DMS114 treated with DMSO at 0.1 percent for 48 hours (cell line): Measurements from ENCODE around the gene PIGS.

Source experiments
- DNase-seq: peaks from one replicate; lab custom pipeline; 2025; ENCODE audit not compliant: unreplicated experiment; lab: John Stamatoyannopoulos, UW

Gene PIGS

DNA sequence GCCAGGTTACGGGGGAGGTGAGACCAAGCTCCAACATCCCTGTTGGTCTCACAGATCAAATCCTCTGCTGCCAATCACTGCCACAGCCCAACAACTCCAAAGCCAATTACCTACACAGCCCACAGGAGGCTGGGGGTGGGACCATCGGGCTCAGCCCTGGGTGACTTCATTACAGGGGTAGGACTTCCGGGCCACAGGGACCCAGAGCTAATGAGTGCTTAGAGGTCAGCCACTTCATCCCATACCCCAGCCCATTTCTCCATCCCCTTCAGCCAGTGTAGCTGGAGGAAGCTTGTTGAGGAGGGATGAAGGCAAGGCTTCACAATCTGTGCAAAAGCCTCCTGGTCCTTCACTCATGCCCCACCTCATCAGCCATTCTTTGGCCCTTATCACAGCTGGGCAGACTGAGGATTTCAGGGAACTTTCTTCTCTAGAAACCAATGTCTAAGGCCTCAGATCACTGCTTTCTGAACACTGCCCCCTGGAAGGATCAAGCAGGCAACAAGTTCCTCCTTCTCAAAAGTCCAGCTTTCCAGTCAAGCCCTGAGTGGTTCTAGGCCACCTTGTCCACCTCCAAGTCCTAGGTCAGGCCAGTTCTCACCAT lies 59.4 kb downstream of the PIGS start:
- no peak for DNase-seq

- DNase-seq: no peak
These were observed 61.5 kb downstream of the PIGS start for GRCh38 chr17:28509789-28510188.

DNA sequence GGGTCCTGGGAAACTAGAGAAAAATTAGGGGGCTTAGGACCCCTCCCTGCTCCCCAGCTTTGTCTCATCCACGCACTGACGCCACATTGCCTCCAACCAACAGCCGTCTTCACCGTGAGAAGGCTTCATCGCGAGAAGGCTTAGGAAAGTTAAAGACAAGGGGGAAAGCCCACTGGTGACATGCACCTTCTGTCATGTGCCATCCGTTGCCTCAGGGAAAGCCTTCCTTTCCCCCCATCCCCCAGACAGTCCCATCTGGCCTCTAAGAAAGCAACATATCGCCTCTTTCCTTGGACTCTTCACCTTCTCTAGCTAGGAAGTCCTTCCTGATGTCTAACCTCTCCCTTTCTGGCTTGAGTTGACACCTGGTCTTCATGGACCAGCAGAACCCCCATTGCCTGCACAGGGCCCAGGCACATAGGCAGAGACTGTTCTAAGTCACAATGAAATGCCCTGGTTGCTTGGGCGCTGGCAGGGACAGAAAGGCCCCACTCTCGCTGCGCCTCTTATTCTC lies 63.1 kb downstream of the PIGS start:
- DNase-seq: no peak

DNA sequence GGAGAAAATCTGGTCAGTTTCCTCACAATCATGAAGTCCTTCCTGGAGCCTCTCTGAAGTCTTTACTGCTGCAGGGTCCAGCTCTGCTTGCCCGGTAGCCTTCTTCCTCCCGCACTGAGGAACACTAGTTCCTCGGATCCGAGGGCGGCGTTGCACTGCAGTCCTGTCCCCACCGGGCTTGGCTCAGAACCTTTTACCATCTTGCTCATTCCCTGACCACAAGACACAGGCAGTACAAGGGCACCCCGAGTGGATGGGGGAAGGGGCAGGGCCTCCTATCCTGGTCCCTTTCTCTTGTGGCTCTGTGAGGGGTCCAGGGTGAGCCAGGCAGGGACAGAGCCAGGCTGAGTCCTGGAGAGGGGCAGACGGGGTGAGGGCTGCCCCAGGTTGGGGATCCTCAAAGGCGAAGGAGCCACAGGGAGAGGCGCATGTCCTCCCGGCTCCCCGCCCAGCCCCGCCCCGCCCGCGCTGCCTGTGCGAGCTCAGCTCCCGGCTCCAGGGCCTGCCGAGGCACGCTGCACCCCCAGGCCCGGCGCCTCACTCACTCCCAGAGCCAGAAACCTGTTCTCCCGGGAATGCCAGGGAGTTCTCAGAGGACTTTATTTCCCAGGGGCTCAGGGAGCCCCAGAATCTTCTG lies 63.6 kb downstream of the PIGS start:
- no peak for DNase-seq

DNA sequence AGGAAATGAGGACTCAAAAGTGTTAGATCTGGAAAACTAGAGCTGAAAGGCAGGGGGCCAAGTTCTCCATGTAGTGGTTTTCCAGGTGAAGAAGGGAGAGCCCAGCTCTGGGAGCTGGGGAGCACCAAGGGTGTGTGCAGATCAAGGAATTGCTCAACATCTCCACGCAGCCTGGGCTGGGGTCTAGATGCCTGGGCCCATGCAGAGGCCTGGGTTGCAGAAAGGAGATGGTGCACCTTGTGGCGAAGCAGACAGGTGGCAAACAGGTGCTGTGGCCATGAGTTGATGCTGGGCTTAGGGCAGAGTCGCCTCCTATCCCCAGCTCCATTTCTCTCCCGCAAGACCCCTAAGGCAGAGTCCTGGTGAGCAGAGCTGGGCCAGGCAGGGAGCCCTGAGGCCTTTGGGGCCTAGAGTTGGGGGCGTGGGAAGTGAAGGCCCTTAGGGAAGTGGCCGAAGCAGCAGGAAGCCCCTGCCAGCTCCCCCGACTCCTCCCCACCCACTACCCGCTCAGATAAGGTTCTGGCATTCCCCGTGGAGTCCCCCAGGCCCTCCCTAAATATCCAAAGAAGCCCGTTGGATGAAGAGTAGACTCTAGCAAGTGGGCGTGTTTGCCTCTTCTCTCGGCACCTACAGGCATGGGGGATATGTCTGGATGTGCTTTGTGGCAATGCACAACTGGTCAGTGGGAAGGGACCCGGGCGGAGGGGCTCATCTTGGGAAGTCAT lies 64.4 kb downstream of the PIGS start:
- DNase-seq: no peak

DNA sequence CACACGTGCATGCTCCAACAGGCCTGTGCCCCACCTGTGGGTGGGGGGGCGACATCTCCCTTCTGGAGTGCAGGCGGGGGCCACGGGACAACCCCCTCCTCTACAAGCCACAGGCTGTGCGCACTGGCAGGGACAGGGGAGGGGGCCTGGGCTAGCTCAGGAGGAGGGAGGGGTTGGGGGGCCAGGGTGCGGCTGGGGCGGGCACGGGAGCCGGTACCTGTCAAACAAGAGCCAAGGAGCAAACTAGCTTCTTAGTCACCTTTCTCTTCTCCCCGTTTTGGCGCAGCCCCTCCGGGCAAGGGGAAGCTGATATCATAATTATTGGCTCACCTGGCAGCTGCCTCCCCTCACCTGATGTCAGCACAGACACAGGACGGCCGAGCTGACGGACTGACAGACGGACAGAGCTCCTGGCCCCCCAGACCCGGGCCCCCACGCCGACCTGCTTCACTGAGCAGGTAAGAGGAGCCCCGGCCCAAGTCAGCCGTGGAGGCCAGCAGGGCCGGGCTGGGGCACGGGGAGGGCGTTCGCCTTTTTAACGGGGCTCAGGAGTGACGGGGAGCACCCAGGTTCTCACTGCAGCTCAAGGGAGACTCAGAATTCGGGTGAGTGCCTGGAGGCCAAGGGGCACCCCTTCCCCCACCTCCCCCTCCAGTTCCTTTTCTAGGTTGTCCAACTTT lies 65.2 kb downstream of the PIGS start, which contains the start of gene FOXN1:
Gene FOXN1 (plus strand): TSS at position 363 of the 680 bp plus-strand sequence. CDS start 17,622 bp downstream, outside the sequence.
- DNase-seq: no peak

DNA sequence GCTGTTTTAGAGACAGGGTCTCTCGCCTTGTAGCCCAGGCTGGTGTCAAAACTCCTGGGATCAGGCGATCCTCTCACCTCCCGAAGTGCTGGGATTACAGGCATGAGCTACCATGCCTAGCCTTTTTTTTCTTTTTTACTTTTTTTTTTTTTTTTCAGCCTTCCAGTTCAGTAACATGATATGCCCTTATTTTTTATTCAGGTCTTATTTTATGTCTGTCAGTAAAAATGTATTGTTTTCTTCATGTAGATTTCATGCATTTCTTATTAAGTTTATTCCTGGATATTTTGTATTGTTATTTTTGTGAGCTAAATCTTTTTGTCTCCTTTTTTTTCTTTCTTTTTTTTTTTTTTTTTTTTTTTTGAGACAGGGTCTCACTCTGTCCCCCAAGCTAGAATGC lies 67.9 kb downstream of the PIGS start:
- no peak for DNase-seq
